Activated naive CD4-positive, alpha-beta T cell treated with anti-CD3 and anti-CD28 coated beads for 36 hours (primary cell): ENCODE data around the gene FAM118A. TPM values are rescaled to one million over a fixed set of nuclear protein-coding genes. Genes with fewer than 3 reads are reported as not detected.
A peak's percentile ranks its signal among the peaks of the same experiment; 100 is the strongest.
"Not testable (repeated sequence)": the region's sequence is repeated elsewhere in the genome, so short reads cannot be mapped to it uniquely, and the experiment has no call there.

ENCODE experiments used
- CTCF ChIA-PET: fragments of 350-600 bp; sonication (Branson Sonifier 250); formaldehyde crosslinking; loops from one replicate; lab custom pipeline; 2021; ENCODE audit warnings: antibody characterized with exemption; lab: Charles Lee
- DNase-seq: peaks from one replicate; pipeline ENCODE4 v3.0.0-alpha.2; 2020
- H3K27ac Mint-ChIP-seq: one replicate; pipeline ENCODE4 v1.8.0; 2021; ENCODE audit warnings: mild to moderate bottlenecking, mixed read lengths
- H3K27me3 Mint-ChIP-seq: one replicate; pipeline ENCODE4 v1.8.0; 2021; ENCODE audit warnings: low read depth, mixed read lengths
- H3K36me3 Mint-ChIP-seq: one replicate; pipeline ENCODE4 v1.8.0; 2021; ENCODE audit warnings: low read depth, mixed read lengths
- H3K4me1 Mint-ChIP-seq: one replicate; pipeline ENCODE4 v1.8.0; 2021; ENCODE audit warnings: low read depth, mixed read lengths
- H3K4me3 Mint-ChIP-seq: one replicate; pipeline ENCODE4 v1.8.0; 2021; ENCODE audit warnings: mild to moderate bottlenecking, moderate library complexity, mixed read lengths
- H3K9me3 Mint-ChIP-seq: one replicate; pipeline ENCODE4 v1.8.0; 2021; ENCODE audit warnings: mixed read lengths
- intact Hi-C: fragments of 100-400 bp; cut with micrococcal nuclease; formaldehyde crosslinking; loops from one replicate; pipeline ENCODE4 v1.15.1; 2023
- total RNA-seq, 2 experiments: library from RNA; stranded (reverse); gene quantifications; one replicate each; pipeline ENCODE4 v1.2.3, GENCODE V29; 2021

The FAM118A gene
- total RNA-seq, 2 experiments from 2014 or later = 62.2 to 66.9 TPM

GRCh38 chr22:45328261-45328660 is 18.5 kb downstream of the FAM118A start:
- intact Hi-C loops, H3K9me3 Mint-ChIP-seq, DNase-seq, H3K4me3 Mint-ChIP-seq, H3K27ac Mint-ChIP-seq, H3K27me3 Mint-ChIP-seq: not testable (repeated sequence)
- H3K36me3 Mint-ChIP-seq = peaks cover 26% of the 10 kb centered on the region
- peaks cover 21% of the 10 kb centered on the region for H3K4me1 Mint-ChIP-seq
- CTCF ChIA-PET = interaction anchor here (0.6 to 0.8 kb wide), 2 partner anchors 12 to 349 kb away, joined by 3 to 4 read pairs; no protein-coding TSS in a partner anchor

- no peaks in the 10 kb centered on the region for H3K27me3 Mint-ChIP-seq
- DNase-seq = no peak
- intact Hi-C loops = no loop called here
- H3K4me1 Mint-ChIP-seq = peaks cover 14% of the 10 kb centered on the region
- peaks cover 22% of the 10 kb centered on the region for H3K36me3 Mint-ChIP-seq
- H3K4me3 Mint-ChIP-seq = no peak overlapping the region
- H3K9me3 Mint-ChIP-seq = no peaks in the 10 kb centered on the region
- H3K27ac Mint-ChIP-seq = peak overlapping the region; percentile 65
- CTCF ChIA-PET = interaction anchor here (0.6 to 0.8 kb wide), 2 partner anchors 13 to 348 kb away, joined by 3 to 4 read pairs; no protein-coding TSS in a partner anchor
Observed at GRCh38 chr22:45328822-45329529, 19.2 kb downstream of the FAM118A start.

GRCh38 chr22:45329530-45329936 is 19.8 kb downstream of the FAM118A start:
- intact Hi-C loops = no loop called here
- CTCF ChIA-PET = no interaction called here
- no peaks in the 10 kb centered on the region for H3K27me3 Mint-ChIP-seq
- H3K4me3 Mint-ChIP-seq = no peak overlapping the region
- no peak for DNase-seq
- peaks cover 10% of the 10 kb centered on the region for H3K4me1 Mint-ChIP-seq
- H3K27ac Mint-ChIP-seq = no peak overlapping the region
- no peaks in the 10 kb centered on the region for H3K9me3 Mint-ChIP-seq
- H3K36me3 Mint-ChIP-seq = peaks cover 22% of the 10 kb centered on the region

- no peak overlapping the region for H3K4me3 Mint-ChIP-seq
- H3K27ac Mint-ChIP-seq = no peak overlapping the region
- CTCF ChIA-PET = no interaction called here
Observed at GRCh38 chr22:45330548-45330947, 20.8 kb downstream of the FAM118A start.

GRCh38 chr22:45331486-45331885 is 21.8 kb downstream of the FAM118A start:
- H3K36me3 Mint-ChIP-seq = peaks cover 21% of the 10 kb centered on the region
- intact Hi-C loops = no loop called here
- H3K27ac Mint-ChIP-seq = no peak overlapping the region

More at GRCh38 chr22:45330548-45330947, 20.8 kb downstream of the FAM118A start:
- no peaks in the 10 kb centered on the region for H3K9me3 Mint-ChIP-seq
- no peaks in the 10 kb centered on the region for H3K27me3 Mint-ChIP-seq
- intact Hi-C loops = no loop called here
- H3K36me3 Mint-ChIP-seq = peaks cover 21% of the 10 kb centered on the region
- peaks cover 7% of the 10 kb centered on the region for H3K4me1 Mint-ChIP-seq
- DNase-seq = no peak

GRCh38 chr22:45332001-45332400 is 22.3 kb downstream of the FAM118A start:
- DNase-seq = no peak
- Mint-ChIP-seq H3K36me3 (peaks cover 25% of the 10 kb centered on the region), H3K4me3 (no peak overlapping the region), H3K4me1 (peaks cover 16% of the 10 kb centered on the region), H3K27me3 (no peaks in the 10 kb centered on the region), H3K27ac (no peak overlapping the region), H3K9me3 (no peaks in the 10 kb centered on the region)
- CTCF ChIA-PET = no interaction called here
- intact Hi-C loops = no loop called here

More at GRCh38 chr22:45331486-45331885, 21.8 kb downstream of the FAM118A start:
- Mint-ChIP-seq H3K9me3 (no peaks in the 10 kb centered on the region), H3K4me1 (peaks cover 11% of the 10 kb centered on the region), H3K27me3 (no peaks in the 10 kb centered on the region), H3K4me3 (no peak overlapping the region)
- CTCF ChIA-PET = no interaction called here
- DNase-seq = no peak

GRCh38 chr22:45334068-45334467 is 24.3 kb downstream of the FAM118A start:
- Mint-ChIP-seq H3K4me3 (no peak overlapping the region), H3K36me3 (peaks cover 25% of the 10 kb centered on the region), H3K9me3 (no peaks in the 10 kb centered on the region), H3K27ac (no peak overlapping the region), H3K27me3 (no peaks in the 10 kb centered on the region), H3K4me1 (peaks cover 14% of the 10 kb centered on the region)
- DNase-seq = no peak
- CTCF ChIA-PET = interaction anchor here (0.9 to 1.0 kb wide), 2 partner anchors 10 to 99 kb away, joined by 3 read pairs; no protein-coding TSS in a partner anchor
- intact Hi-C loops = no loop called here

GRCh38 chr22:45334528-45334927 is 24.8 kb downstream of the FAM118A start:
- CTCF ChIA-PET = interaction anchor here (1.0 kb wide), 1 partner anchor 11 kb away, joined by 3 read pairs; no protein-coding TSS in a partner anchor
- intact Hi-C loops = no loop called here
- H3K9me3 Mint-ChIP-seq = no peaks in the 10 kb centered on the region
- no peak overlapping the region for H3K4me3 Mint-ChIP-seq
- H3K36me3 Mint-ChIP-seq = peaks cover 24% of the 10 kb centered on the region
- H3K4me1 Mint-ChIP-seq = peaks cover 12% of the 10 kb centered on the region
- H3K27me3 Mint-ChIP-seq = no peaks in the 10 kb centered on the region
- DNase-seq = no peak
- H3K27ac Mint-ChIP-seq = no peak overlapping the region

GRCh38 chr22:45335021-45335818 is 25.5 kb downstream of the FAM118A start:
- H3K36me3 Mint-ChIP-seq = peaks cover 31% of the 10 kb centered on the region
- H3K27ac Mint-ChIP-seq = no peak overlapping the region
- intact Hi-C loops = no loop called here
- CTCF ChIA-PET = interaction anchor here (1.0 kb wide), 1 partner anchor 12 kb away, joined by 3 read pairs; no protein-coding TSS in a partner anchor
- no peaks in the 10 kb centered on the region for H3K27me3 Mint-ChIP-seq
- H3K9me3 Mint-ChIP-seq = no peaks in the 10 kb centered on the region
- H3K4me1 Mint-ChIP-seq = peaks cover 13% of the 10 kb centered on the region
- no peak overlapping the region for H3K4me3 Mint-ChIP-seq
- no peak for DNase-seq

- peaks cover 34% of the 10 kb centered on the region for H3K36me3 Mint-ChIP-seq
Observed at GRCh38 chr22:45335854-45336522, 26.3 kb downstream of the FAM118A start.

GRCh38 chr22:45336971-45337431 is 27.3 kb downstream of the FAM118A start:
- peaks cover 29% of the 10 kb centered on the region for H3K4me1 Mint-ChIP-seq
- peaks cover 40% of the 10 kb centered on the region for H3K36me3 Mint-ChIP-seq
- H3K27me3 Mint-ChIP-seq = no peaks in the 10 kb centered on the region
- CTCF ChIA-PET = no interaction called here
- DNase-seq = no peak
- peak overlapping the region; percentile 6 for H3K27ac Mint-ChIP-seq
- H3K9me3 Mint-ChIP-seq = no peaks in the 10 kb centered on the region
- H3K4me3 Mint-ChIP-seq = no peak overlapping the region
- intact Hi-C loops = no loop called here

More at GRCh38 chr22:45335854-45336522, 26.3 kb downstream of the FAM118A start:
- CTCF ChIA-PET = no interaction called here
- intact Hi-C loops = no loop called here
- no peaks in the 10 kb centered on the region for H3K9me3 Mint-ChIP-seq
- peaks cover 21% of the 10 kb centered on the region for H3K4me1 Mint-ChIP-seq
- no peaks in the 10 kb centered on the region for H3K27me3 Mint-ChIP-seq
- no peak overlapping the region for H3K4me3 Mint-ChIP-seq
- no peak overlapping the region for H3K27ac Mint-ChIP-seq
- DNase-seq = no peak

- H3K4me1 Mint-ChIP-seq = peaks cover 29% of the 10 kb centered on the region
- CTCF ChIA-PET = no interaction called here
- H3K36me3 Mint-ChIP-seq = peaks cover 40% of the 10 kb centered on the region
- intact Hi-C loops = no loop called here
- no peaks in the 10 kb centered on the region for H3K9me3 Mint-ChIP-seq
- H3K4me3 Mint-ChIP-seq = no peak overlapping the region
- DNase-seq = no peak
- H3K27ac Mint-ChIP-seq = peak overlapping the region; percentile 6
- no peaks in the 10 kb centered on the region for H3K27me3 Mint-ChIP-seq
Observed at GRCh38 chr22:45337536-45337935, 27.8 kb downstream of the FAM118A start.
